Skeletal muscle tissue (tissue), 5 donors: Measurements from ENCODE around the gene HARS2. TPM values are rescaled to one million over a fixed set of nuclear protein-coding genes. Genes with fewer than 3 reads are reported as not detected.
"Not testable (repeated sequence)": the region's sequence is repeated elsewhere in the genome, so short reads cannot be mapped to it uniquely, and the experiment has no call there.

Experiments
- H3K27ac ChIP-seq: one replicate; pipeline ENCODE4 v1.7.0; 2013; ENCODE audit warnings: mild to moderate bottlenecking, low read depth, low read length, inconsistent platforms
- H3K27me3 ChIP-seq, 3 donors: one replicate each; pipeline ENCODE4 v1.7.0; 2013; ENCODE audit warnings: low read length in 3 of 3; ENCODE audit not compliant: control insufficient read depth in 3 of 3, insufficient read depth in 3 of 3
- H3K36me3 ChIP-seq, 3 donors: one replicate each; pipeline ENCODE4 v1.7.0; 2013; ENCODE audit warnings: low read length in 3 of 3; ENCODE audit not compliant: control insufficient read depth in 3 of 3, insufficient read depth in 3 of 3
- H3K4me1 ChIP-seq, 3 donors: one replicate each; pipeline ENCODE4 v1.7.0; 2013; ENCODE audit warnings: low read length in 3 of 3, mild to moderate bottlenecking in 3 of 3; ENCODE audit not compliant: control insufficient read depth in 3 of 3, insufficient read depth in 3 of 3
- H3K4me3 ChIP-seq, 3 donors: one replicate each; pipeline ENCODE4 v1.7.0; 2013; ENCODE audit warnings: low read length in 3 of 3
- H3K9ac ChIP-seq, 3 donors: one replicate each; pipeline ENCODE4 v1.7.0; 2013; ENCODE audit warnings: low read length in 3 of 3, mild to moderate bottlenecking in 3 of 3, moderate library complexity in 2 of 3, low read depth in 1 of 3
- H3K9me3 ChIP-seq, 3 donors: one replicate each; pipeline ENCODE4 v1.7.0; 2013; ENCODE audit warnings: low read length in 3 of 3; ENCODE audit not compliant: control insufficient read depth in 3 of 3
- small RNA-seq: library from RNA; depleted of rRNA; stranded (forward); fragments of <200 nt; gene quantifications from one replicate; pipeline ENCODE3, GENCODE V24; 2014
- total RNA-seq: library from RNA; depleted of rRNA; stranded (reverse); fragments of >200 nt; gene quantifications from one replicate; pipeline ENCODE4 v1.2.3, GENCODE V29; 2014
- donor health status: Osteomylitis.

Gene HARS2
- total RNA-seq, 1 donor from 2014 or later = 15.7 TPM

DNA sequence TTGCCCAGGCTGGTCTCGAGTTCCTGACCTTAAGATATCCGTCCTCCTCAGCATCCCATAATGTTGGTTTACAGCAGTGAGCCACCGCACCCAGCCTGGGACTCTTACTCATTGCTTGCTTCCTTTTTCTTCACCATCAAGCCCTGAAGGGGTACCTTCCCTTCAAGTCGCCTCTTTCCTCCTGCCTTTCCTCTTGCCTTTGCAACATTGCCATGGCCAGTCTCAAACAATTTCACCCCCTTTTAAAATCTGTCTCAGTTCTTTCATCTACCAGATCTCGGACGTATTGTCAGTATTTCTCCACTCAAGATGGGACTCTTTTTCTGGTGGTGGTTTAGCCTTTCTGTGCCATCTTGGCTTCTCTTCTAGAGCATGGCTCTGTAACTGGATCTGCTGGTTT, 29.5 kb downstream of the HARS2 start:
- H3K36me3 ChIP-seq, H3K4me3 ChIP-seq, H3K27me3 ChIP-seq, H3K4me1 ChIP-seq, H3K9me3 ChIP-seq, H3K27ac ChIP-seq, H3K9ac ChIP-seq: not testable (repeated sequence)

- H3K27me3 ChIP-seq, H3K4me1 ChIP-seq, H3K9ac ChIP-seq, H3K9me3 ChIP-seq, H3K36me3 ChIP-seq, H3K27ac ChIP-seq, H3K4me3 ChIP-seq: not testable (repeated sequence)
Observed at GRCh38 chr5:140721395-140721794, 30.1 kb downstream of the HARS2 start.

- peaks cover 0 to 3% (median 0%) of the 10 kb centered on the region in 3 donors for H3K27me3 ChIP-seq
- peak overlapping the region in 1 of 3 donors; percentile 29 for H3K4me3 ChIP-seq
- no peak overlapping the region for H3K9ac ChIP-seq
- no peaks in the 10 kb centered on the region for H3K4me1 ChIP-seq
- H3K9me3 ChIP-seq = no peaks in the 10 kb centered on the region
- no peaks in the 10 kb centered on the region for H3K36me3 ChIP-seq
- H3K27ac ChIP-seq = no peak overlapping the region
Observed at GRCh38 chr5:140725799-140726471, 34.7 kb downstream of the HARS2 start.

GRCh38 chr5:140733098-140733497, 41.8 kb downstream of the HARS2 start:
- H3K4me3 ChIP-seq = no peak overlapping the region
- no peaks in the 10 kb centered on the region for H3K9me3 ChIP-seq
- H3K27ac ChIP-seq = no peak overlapping the region
- H3K9ac ChIP-seq = no peak overlapping the region
- H3K4me1 ChIP-seq = no peaks in the 10 kb centered on the region
- no peaks in the 10 kb centered on the region for H3K36me3 ChIP-seq
- peaks cover 0 to 6% (median 3%) of the 10 kb centered on the region in 3 donors for H3K27me3 ChIP-seq

- Histone ChIP-seq H3K9me3 (no peaks in the 10 kb centered on the region), H3K4me1 (no peaks in the 10 kb centered on the region), H3K9ac (no peak overlapping the region), H3K27ac (no peak overlapping the region), H3K36me3 (no peaks in the 10 kb centered on the region), H3K27me3 (peaks cover 0 to 6% (median 3%) of the 10 kb centered on the region in 3 donors), H3K4me3 (no peak overlapping the region)
Observed at GRCh38 chr5:140734354-140734753, 43.1 kb downstream of the HARS2 start.

GRCh38 chr5:140737486-140737885, 46.2 kb downstream of the HARS2 start:
- no peaks in the 10 kb centered on the region for H3K4me1 ChIP-seq
- no peak overlapping the region for H3K27ac ChIP-seq
- peaks cover 0 to 6% (median 3%) of the 10 kb centered on the region in 3 donors for H3K27me3 ChIP-seq
- H3K9me3 ChIP-seq = no peaks in the 10 kb centered on the region
- no peak overlapping the region for H3K4me3 ChIP-seq
- H3K36me3 ChIP-seq = no peaks in the 10 kb centered on the region
- H3K9ac ChIP-seq = no peak overlapping the region

GRCh38 chr5:140741967-140742366, 50.7 kb downstream of the HARS2 start:
- Histone ChIP-seq H3K27me3 (peaks cover 0 to 3% (median 0%) of the 10 kb centered on the region in 3 donors), H3K9ac (no peak overlapping the region), H3K27ac (no peak overlapping the region), H3K36me3 (no peaks in the 10 kb centered on the region), H3K9me3 (no peaks in the 10 kb centered on the region), H3K4me1 (no peaks in the 10 kb centered on the region), H3K4me3 (no peak overlapping the region)

Small RNA genes lying within 50 kb of the gene (small RNA-seq; reads per million reads assigned to genes)
- gene VTRNA1-1 = 3.8 reads per million, percentile 89 among the genes with 10 or more reads in this experiment
- gene VTRNA1-2 = 0.28 reads per million, percentile 25 among the genes with 10 or more reads in this experiment
- gene VTRNA1-3 = 0.07 reads per million

Other genes with a start within 250 kb of the HARS2 start
- not detected for gene EIF4EBP3, start 143.8 kb upstream of the HARS2 start, total RNA-seq
- 15.1 TPM for gene SRA1, start 134.0 kb upstream of the HARS2 start, total RNA-seq
- 7.3 TPM for gene APBB3, start 126.9 kb upstream of the HARS2 start, total RNA-seq
- gene SLC35A4, start 126.6 kb upstream of the HARS2 start, total RNA-seq = 7.3 TPM
- gene CD14, start 58.3 kb upstream of the HARS2 start, total RNA-seq = 39.7 TPM
- 2.6 TPM for gene TMCO6, start 52.0 kb upstream of the HARS2 start, total RNA-seq
- gene NDUFA2, start 43.8 kb upstream of the HARS2 start, total RNA-seq = 42.8 TPM
- 60.5 TPM for gene IK, start 43.6 kb upstream of the HARS2 start, total RNA-seq
- 9.4 TPM for gene WDR55, start 26.6 kb upstream of the HARS2 start, total RNA-seq
- gene DND1, start 17.9 kb upstream of the HARS2 start, total RNA-seq = not detected
- 40.2 TPM for gene HARS1, start 85 bp upstream of the HARS2 start, total RNA-seq
- gene ZMAT2, start 9.0 kb downstream of the HARS2 start, total RNA-seq = 33.4 TPM
- not detected for gene PCDHA1, start 94.7 kb downstream of the HARS2 start, total RNA-seq
- under 0.01 TPM for gene PCDHA2, start 103.4 kb downstream of the HARS2 start, total RNA-seq
- not detected for gene PCDHA3, start 109.6 kb downstream of the HARS2 start, total RNA-seq
- gene PCDHA4, start 115.6 kb downstream of the HARS2 start, total RNA-seq = 0.52 TPM
- gene PCDHA5, start 130.2 kb downstream of the HARS2 start, total RNA-seq = not detected
- under 0.01 TPM for gene PCDHA6, start 136.5 kb downstream of the HARS2 start, total RNA-seq
- gene PCDHA7, start 142.8 kb downstream of the HARS2 start, total RNA-seq = 0.52 TPM
- 0.52 TPM for gene PCDHA8, start 149.7 kb downstream of the HARS2 start, total RNA-seq
- 0.52 TPM for gene PCDHA9, start 156.9 kb downstream of the HARS2 start, total RNA-seq
- under 0.01 TPM for gene PCDHA10, start 164.4 kb downstream of the HARS2 start, total RNA-seq
- under 0.01 TPM for gene PCDHA11, start 177.5 kb downstream of the HARS2 start, total RNA-seq
- not detected for gene PCDHA12, start 183.9 kb downstream of the HARS2 start, total RNA-seq
- under 0.01 TPM for gene PCDHA13, start 190.7 kb downstream of the HARS2 start, total RNA-seq
- 0.52 TPM for gene PCDHAC1, start 234.8 kb downstream of the HARS2 start, total RNA-seq